Common myeloid progenitor, CD34-positive (primary cell): ENCODE data around the gene LSM4.

ENCODE experiments used
- CTCF ChIA-PET: fragments of 350-600 bp; sonication (Branson Sonifier 250); formaldehyde crosslinking; loops from one replicate; lab custom pipeline; 2021; ENCODE audit warnings: antibody characterized with exemption; lab: Charles Lee
- POLR2A ChIA-PET: fragments of 350-600 bp; sonication (Branson Sonifier 250); formaldehyde crosslinking; loops from one replicate; lab custom pipeline; 2021; ENCODE audit warnings: antibody characterized with exemption; lab: Charles Lee
- DNase-seq, 3 donors: peaks; one replicate each; pipeline versions ENCODE4 v3.0.0 to v3.0.0-alpha.2; 2013
- H3K27ac ChIP-seq, 2 experiments: 1 replicate in 1 of 2; 2 replicates in 1 of 2; pipeline ENCODE4 v1.7.0; 2013; ENCODE audit warnings: inconsistent platforms in 2 of 2, low read length in 2 of 2, mild to moderate bottlenecking in 2 of 2, low read depth in 1 of 2, moderate library complexity in 1 of 2; ENCODE audit not compliant: severe bottlenecking in 2 of 2, insufficient read depth in 1 of 2, poor library complexity in 1 of 2
- H3K27me3 ChIP-seq, 5 experiments: replicated peaks in 2 of 5; 1 replicate in 3 of 5; 2 replicates in 2 of 5; pipeline versions ENCODE4 v1.6.1 to v1.7.0; 2013; ENCODE audit warnings: low read length in 4 of 5, mild to moderate bottlenecking in 2 of 5, moderate library complexity in 2 of 5, inconsistent platforms in 1 of 5; ENCODE audit not compliant: insufficient read depth in 5 of 5, control insufficient read depth in 4 of 5
- H3K36me3 ChIP-seq, 4 experiments: 1 replicate in 2 of 4; 2 replicates in 2 of 4; pipeline versions ENCODE4 v1.6.1 to v1.7.0; 2013; ENCODE audit warnings: low read length in 3 of 4, control low read depth in 1 of 4, mild to moderate bottlenecking in 1 of 4; ENCODE audit not compliant: control insufficient read depth in 4 of 4, insufficient read depth in 4 of 4
- H3K4me1 ChIP-seq, 4 experiments: 1 replicate in 3 of 4; 2 replicates in 1 of 4; pipeline versions ENCODE4 v1.6.1 to v1.7.1; 2013; ENCODE audit warnings: low read length in 3 of 4, mild to moderate bottlenecking in 3 of 4, control low read depth in 1 of 4, inconsistent platforms in 1 of 4, moderate library complexity in 1 of 4; ENCODE audit not compliant: control insufficient read depth in 4 of 4, insufficient read depth in 4 of 4; ENCODE audit errors: control extremely low read depth in 1 of 4
- H3K4me3 ChIP-seq, 7 experiments: 1 replicate in 4 of 7; 2 replicates in 3 of 7; pipeline versions ENCODE4 v1.5.1 to v1.7.0; 2013; ENCODE audit warnings: mild to moderate bottlenecking in 7 of 7, low read length in 6 of 7, moderate library complexity in 6 of 7, inconsistent platforms in 2 of 7, low read depth in 2 of 7, control low read depth in 1 of 7; ENCODE audit not compliant: insufficient read depth in 4 of 7, control insufficient read depth in 1 of 7; ENCODE audit errors: extremely low read depth in 1 of 7
- H3K9me3 ChIP-seq, 5 experiments: 1 replicate in 4 of 5; 2 replicates in 1 of 5; pipeline versions ENCODE4 v1.6.1 to v1.7.1; 2013; ENCODE audit warnings: low read length in 4 of 5, mild to moderate bottlenecking in 2 of 5, inconsistent platforms in 1 of 5, low read depth in 1 of 5, moderate library complexity in 1 of 5; ENCODE audit not compliant: control insufficient read depth in 4 of 5, insufficient read depth in 2 of 5; ENCODE audit errors: control extremely low read depth in 1 of 5
- WGBS: methylation state at CpG from one replicate; pipeline ENCODE4 v1.1.5; 2013; ENCODE audit not compliant: insufficient coverage; 5-methylcytosine and 5-hydroxymethylcytosine counted together

The LSM4 gene

DNA sequence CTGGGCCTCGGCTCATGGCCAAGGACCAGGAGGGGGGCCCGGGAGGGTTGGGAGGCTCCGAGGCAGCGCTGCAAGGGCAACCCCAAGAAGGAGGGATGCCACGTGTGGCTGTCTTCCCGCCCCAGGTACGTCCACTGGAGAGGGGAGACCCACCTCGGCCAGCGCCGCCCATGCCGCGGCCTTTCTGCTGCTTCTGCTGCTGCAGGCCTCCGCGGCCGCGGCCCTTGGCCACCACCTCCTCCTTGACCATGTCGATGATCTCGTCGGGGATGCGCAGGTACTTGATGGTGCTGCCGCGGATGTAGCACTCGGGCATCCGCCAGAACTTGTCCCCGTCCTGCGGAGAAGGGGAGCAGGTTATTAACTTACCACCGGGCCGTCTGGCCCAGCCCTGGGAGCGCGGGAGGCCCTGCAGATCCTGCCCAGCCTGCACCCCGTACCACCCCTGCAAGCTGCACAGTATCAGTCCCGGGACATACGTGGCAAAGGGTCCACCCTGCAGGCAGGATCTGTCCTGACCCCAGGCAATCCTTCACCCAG, 13.3 kb downstream of the LSM4 start:
- Histone ChIP-seq H3K27ac (no peak overlapping the region), H3K4me1 (peaks cover 0 to 29% (median 19%) of the 10 kb centered on the region in 4 experiments), H3K36me3 (peaks cover 3 to 80% (median 42%) of the 10 kb centered on the region in 4 experiments), H3K27me3 (no peaks in the 10 kb centered on the region), H3K9me3 (no peaks in the 10 kb centered on the region), H3K4me3 (no peak overlapping the region)
- no peak for DNase-seq
- POLR2A ChIA-PET: no interaction called here
- CTCF ChIA-PET: interaction anchor here (1.3 kb wide), 2 partner anchors 19 to 29 kb away, joined by 3 to 4 read pairs; partner anchors contain the start of gene JUND
- WGBS: 99% methylated on average over 30 of the region's 33 CpGs

DNA sequence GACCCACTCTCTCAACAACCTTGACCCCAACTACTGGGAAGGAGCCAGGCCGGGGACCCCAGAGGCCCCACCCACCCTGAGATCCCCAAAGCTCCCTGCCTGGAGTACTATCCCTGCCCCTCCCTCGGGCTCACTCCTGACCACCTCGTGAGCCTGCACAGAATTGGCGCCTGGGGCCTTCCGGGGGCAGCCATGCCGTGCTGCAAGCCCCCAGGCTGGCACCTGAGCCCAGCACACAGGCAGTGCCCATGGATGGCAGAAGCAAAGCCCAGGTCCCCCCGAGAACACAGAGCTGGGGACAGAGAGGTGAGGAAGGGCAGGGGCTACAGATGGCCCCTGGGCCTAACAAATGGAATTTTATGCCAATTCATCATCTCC, 13.9 kb downstream of the LSM4 start:
- H3K27ac ChIP-seq: no peak overlapping the region

DNA sequence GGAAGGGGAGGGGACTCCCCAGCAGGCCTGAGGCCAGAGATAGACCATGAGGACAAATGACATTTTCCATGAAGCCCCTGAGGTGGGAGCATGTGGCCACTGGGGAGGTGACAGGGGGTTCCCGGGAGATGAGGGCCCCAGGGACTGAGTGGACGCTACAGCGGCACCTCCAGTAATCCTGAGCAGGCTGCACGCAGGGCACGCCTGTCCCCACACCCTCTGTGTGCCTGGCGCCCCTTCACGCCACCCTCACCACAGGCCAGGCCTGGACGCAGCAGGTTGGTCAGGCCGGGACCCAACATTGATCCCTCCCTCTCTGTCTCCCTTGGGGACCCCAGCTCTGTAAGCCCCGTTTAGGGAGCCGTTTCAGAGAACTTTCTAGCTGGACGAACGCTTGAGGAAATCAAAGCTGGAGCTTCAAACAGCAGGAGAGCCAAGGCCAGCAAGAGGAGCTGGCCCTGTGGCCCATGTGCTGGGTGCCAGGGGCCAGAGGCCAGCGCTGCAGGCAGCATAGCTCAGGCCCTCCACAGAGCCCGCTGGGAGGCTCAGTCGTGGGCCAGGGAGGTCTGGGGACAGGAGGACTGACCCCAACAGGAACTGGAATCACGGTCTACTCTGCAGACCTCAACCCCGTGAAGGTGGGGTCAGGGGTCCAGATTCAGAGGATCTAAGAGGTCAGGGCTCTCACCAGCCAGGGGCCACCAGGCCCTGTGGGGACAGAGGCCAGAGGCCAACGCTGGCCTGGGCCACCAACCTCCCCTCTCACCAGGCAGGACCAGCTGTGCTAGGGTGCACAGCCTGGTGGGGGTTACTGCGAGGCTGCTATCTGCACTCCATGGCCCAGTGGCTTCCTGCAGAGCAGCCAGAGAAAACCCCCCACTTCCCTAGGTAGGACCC, 14.6 kb downstream of the LSM4 start:
- Histone ChIP-seq H3K4me1 (peaks cover 0 to 42% (median 31%) of the 10 kb centered on the region in 4 experiments), H3K27ac (no peak overlapping the region), H3K36me3 (peaks cover 2 to 69% (median 41%) of the 10 kb centered on the region in 4 experiments), H3K4me3 (no peak overlapping the region), H3K27me3 (no peaks in the 10 kb centered on the region), H3K9me3 (no peaks in the 10 kb centered on the region)
- ChIA-PET CTCF (interaction anchor here (1.0 to 1.4 kb wide), 2 partner anchors 9 to 14 kb away, joined by 3 to 8 read pairs; no protein-coding TSS in a partner anchor), POLR2A (no interaction called here)
- 91% methylated on average over 17 of the region's 20 CpGs for WGBS
- DNase-seq: no peak

More for the DNA sequence above, 13.9 kb downstream of the LSM4 start:
- 76% methylated on average over 3 of the region's 7 CpGs for WGBS
- peaks cover 0 to 36% (median 24%) of the 10 kb centered on the region in 4 experiments for H3K4me1 ChIP-seq
- H3K36me3 ChIP-seq: peaks cover 3 to 75% (median 42%) of the 10 kb centered on the region in 4 experiments
- H3K9me3 ChIP-seq: no peaks in the 10 kb centered on the region
- H3K27me3 ChIP-seq: no peaks in the 10 kb centered on the region
- H3K4me3 ChIP-seq: no peak overlapping the region
- POLR2A ChIA-PET: no interaction called here
- CTCF ChIA-PET: interaction anchor here (1.4 kb wide), 1 partner anchor 9 kb away, joined by 8 read pairs; no protein-coding TSS in a partner anchor
- no peak for DNase-seq

DNA sequence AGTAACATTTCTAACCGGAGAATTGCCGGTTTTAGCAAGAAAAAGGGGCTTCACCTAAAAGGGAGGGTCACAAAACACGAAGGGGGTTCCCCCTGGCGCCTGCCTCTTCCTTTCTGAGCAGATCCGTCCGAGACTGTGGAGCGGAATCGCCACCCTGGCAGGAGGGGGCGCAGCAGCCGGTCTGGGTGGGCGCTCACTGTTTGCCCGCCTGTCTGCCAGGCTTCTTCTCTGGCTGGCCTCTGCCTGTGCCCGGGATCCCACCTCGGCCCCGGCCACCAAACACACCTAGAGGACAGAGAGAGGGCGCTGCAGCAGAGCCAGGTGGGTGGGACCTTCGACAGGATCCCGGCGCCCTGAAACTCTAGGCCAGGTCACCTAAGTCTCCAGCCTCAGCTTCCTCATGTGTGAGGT, 15.6 kb downstream of the LSM4 start:
- no peak for DNase-seq

DNA sequence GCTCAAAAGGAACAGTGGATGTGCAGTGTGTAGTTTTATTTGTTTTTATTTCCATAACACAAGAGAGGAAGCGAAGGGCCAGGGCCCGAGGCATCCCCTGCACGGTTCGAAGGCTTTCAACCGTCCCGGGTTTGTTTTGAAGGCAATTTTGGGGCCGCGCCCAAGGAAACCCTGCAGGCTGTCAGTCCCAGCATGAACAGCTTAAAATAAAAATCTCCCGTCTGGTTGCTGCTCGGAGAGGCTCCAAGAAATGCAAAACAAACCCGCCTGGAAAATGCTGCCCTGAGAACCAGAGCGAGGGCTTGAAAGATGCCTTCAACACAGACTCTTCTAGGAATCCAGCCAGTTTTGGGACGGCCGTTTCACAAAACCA, 16.0 kb downstream of the LSM4 start:
- no peak overlapping the region for H3K27ac ChIP-seq
- ChIA-PET POLR2A (no interaction called here), CTCF (interaction anchor here (0.8 kb wide), 1 partner anchor 10 kb away, joined by 5 read pairs; no protein-coding TSS in a partner anchor)
- H3K27me3 ChIP-seq: no peaks in the 10 kb centered on the region
- no peak for DNase-seq
- no peaks in the 10 kb centered on the region for H3K9me3 ChIP-seq
- H3K4me3 ChIP-seq: no peak overlapping the region
- WGBS: 100% methylated on average over 12 of the region's 14 CpGs
- peaks cover 2 to 60% (median 33%) of the 10 kb centered on the region in 4 experiments for H3K36me3 ChIP-seq
- H3K4me1 ChIP-seq: peaks cover 0 to 55% (median 42%) of the 10 kb centered on the region in 4 experiments

More for the DNA sequence above, 15.6 kb downstream of the LSM4 start:
- Histone ChIP-seq H3K27ac (no peak overlapping the region), H3K4me1 (peaks cover 0 to 52% (median 41%) of the 10 kb centered on the region in 4 experiments), H3K4me3 (no peak overlapping the region), H3K27me3 (no peaks in the 10 kb centered on the region), H3K9me3 (no peaks in the 10 kb centered on the region), H3K36me3 (peaks cover 2 to 64% (median 37%) of the 10 kb centered on the region in 4 experiments)
- ChIA-PET POLR2A (no interaction called here), CTCF (no interaction called here)
- 99% methylated on average over 12 of the region's 19 CpGs for WGBS

DNA sequence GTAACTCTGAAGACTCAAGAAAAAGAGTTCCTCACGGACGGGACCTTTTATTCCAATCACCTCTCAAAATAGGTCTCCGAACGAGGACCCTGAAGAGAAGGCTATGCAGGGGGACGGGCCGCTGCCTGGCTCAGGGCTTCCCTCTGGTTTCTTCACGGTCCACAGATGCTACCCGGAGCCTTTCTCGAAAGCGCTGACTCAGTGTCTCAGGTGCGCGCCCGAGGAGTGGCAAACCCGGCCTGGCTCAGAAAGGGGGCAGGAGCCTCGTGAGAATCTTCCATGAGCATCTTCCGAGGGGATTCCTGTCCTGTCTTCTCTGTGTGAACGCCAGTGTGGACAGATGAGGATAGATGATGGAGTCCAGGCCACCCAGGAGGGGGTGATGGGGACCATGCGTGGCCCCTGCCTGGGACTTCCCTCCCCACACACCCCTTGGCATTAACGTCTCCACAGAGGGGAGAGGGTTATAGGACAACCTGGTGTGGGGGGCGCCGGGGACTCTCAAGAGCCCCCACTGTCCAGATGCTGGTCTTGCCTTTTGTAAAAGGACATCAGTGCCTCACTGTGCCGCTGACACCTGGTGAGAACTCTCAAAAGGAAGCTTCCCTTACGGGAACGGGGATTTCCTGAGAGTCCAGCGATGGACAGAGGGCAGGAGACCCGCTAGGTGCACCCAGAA, 16.5 kb downstream of the LSM4 start:
- Histone ChIP-seq H3K36me3 (peaks cover 2 to 55% (median 29%) of the 10 kb centered on the region in 4 experiments), H3K27me3 (no peaks in the 10 kb centered on the region), H3K4me3 (no peak overlapping the region), H3K9me3 (no peaks in the 10 kb centered on the region), H3K27ac (no peak overlapping the region), H3K4me1 (peaks cover 0 to 55% (median 43%) of the 10 kb centered on the region in 4 experiments)
- no peak for DNase-seq
- 93% methylated on average over 22 of the region's 26 CpGs for WGBS
- ChIA-PET POLR2A (no interaction called here), CTCF (interaction anchor here (0.8 to 2.2 kb wide), 2 partner anchors 10 to 16 kb away, joined by 5 to 18 read pairs; partner anchors contain the start of gene LSM4)
